ENCODE results near the gene KNTC1.
"Not testable (repeated sequence)": the region's sequence is repeated elsewhere in the genome, so short reads cannot be mapped to it uniquely, and the experiment has no call there.

KNTC1 gene

GRCh38 chr12:122651520-122652224, 124.6 kb downstream of the KNTC1 start:
- Histone ChIP-seq H3F3A (ENCODE audit: low read depth) (no peaks in the 10 kb centered on the region), H2AFZ (ENCODE audit: low read length) (no peak overlapping the region), H3K79me2 (ENCODE audit: insufficient read depth, low read length) (no peaks in the 10 kb centered on the region), H3K4me3 (ENCODE audit: low read length, poor library complexity, severe bottlenecking) (no peak overlapping the region), H3K4me2 (ENCODE audit: low read depth, low read length, poor library complexity, severe bottlenecking) (no peak overlapping the region), H3K9ac (ENCODE audit: low read depth, low read length, poor library complexity, severe bottlenecking) (no peak overlapping the region), H3K4me1 (ENCODE audit: insufficient read depth, low read length, poor library complexity, severe bottlenecking) (no peaks in the 10 kb centered on the region), H3K27me3 (ENCODE audit: insufficient read depth, low read length, poor library complexity, severe bottlenecking) (no peaks in the 10 kb centered on the region), H3K9me2 (replicated peaks; ENCODE audit: low read depth, low read length) (no peaks in the 10 kb centered on the region), H3K36me3 (ENCODE audit: insufficient read depth, low read length) (no peaks in the 10 kb centered on the region), H4K20me1 (ENCODE audit: insufficient read depth, low read length, poor library complexity, severe bottlenecking) (no peaks in the 10 kb centered on the region), H3K9me3 (ENCODE audit: insufficient read depth, low read depth, low read length) (no peaks in the 10 kb centered on the region)
- TF ChIP-seq CTCF (conservative IDR thresholded peaks at IDR 0.05; ENCODE audit: low read length) = no peak
- no peak for TF ChIP-seq EZH2phosphoT487 (IDR thresholded peaks at IDR 0.05; ENCODE audit: borderline replicate concordance)

- not testable (repeated sequence) for H3K4me2 ChIP-seq (ENCODE audit: low read depth, low read length, poor library complexity, severe bottlenecking); H3K9me3 ChIP-seq (ENCODE audit: insufficient read depth, low read depth, low read length); H3K36me3 ChIP-seq (ENCODE audit: insufficient read depth, low read length); H2AFZ ChIP-seq (ENCODE audit: low read length); H4K20me1 ChIP-seq (ENCODE audit: insufficient read depth, low read length, poor library complexity, severe bottlenecking); H3F3A ChIP-seq (ENCODE audit: low read depth); H3K4me3 ChIP-seq (ENCODE audit: low read length, poor library complexity, severe bottlenecking); H3K79me2 ChIP-seq (ENCODE audit: insufficient read depth, low read length); H3K27me3 ChIP-seq (ENCODE audit: insufficient read depth, low read length, poor library complexity, severe bottlenecking); H3K9ac ChIP-seq (ENCODE audit: low read depth, low read length, poor library complexity, severe bottlenecking); H3K9me2 ChIP-seq (replicated peaks; ENCODE audit: low read depth, low read length); H3K4me1 ChIP-seq (ENCODE audit: insufficient read depth, low read length, poor library complexity, severe bottlenecking)
Observed at GRCh38 chr12:122653291-122653690, 126.2 kb downstream of the KNTC1 start.

- H3F3A ChIP-seq (ENCODE audit: low read depth) = no peaks in the 10 kb centered on the region
- no peak overlapping the region for H3K4me3 ChIP-seq (ENCODE audit: low read length, poor library complexity, severe bottlenecking)
- TF ChIP-seq CTCF (conservative IDR thresholded peaks at IDR 0.05; ENCODE audit: low read length) = no peak
- no peak for TF ChIP-seq EZH2phosphoT487 (IDR thresholded peaks at IDR 0.05; ENCODE audit: borderline replicate concordance)
- no peak overlapping the region for H3K4me2 ChIP-seq (ENCODE audit: low read depth, low read length, poor library complexity, severe bottlenecking)
- no peaks in the 10 kb centered on the region for H3K27me3 ChIP-seq (ENCODE audit: insufficient read depth, low read length, poor library complexity, severe bottlenecking)
- no peaks in the 10 kb centered on the region for H3K79me2 ChIP-seq (ENCODE audit: insufficient read depth, low read length)
- H3K9me2 ChIP-seq (replicated peaks; ENCODE audit: low read depth, low read length) = no peaks in the 10 kb centered on the region
- H3K36me3 ChIP-seq (ENCODE audit: insufficient read depth, low read length) = no peaks in the 10 kb centered on the region
- H3K9ac ChIP-seq (ENCODE audit: low read depth, low read length, poor library complexity, severe bottlenecking) = no peak overlapping the region
- H4K20me1 ChIP-seq (ENCODE audit: insufficient read depth, low read length, poor library complexity, severe bottlenecking) = no peaks in the 10 kb centered on the region
- no peak overlapping the region for H2AFZ ChIP-seq (ENCODE audit: low read length)
- H3K9me3 ChIP-seq (ENCODE audit: insufficient read depth, low read depth, low read length) = no peaks in the 10 kb centered on the region
- H3K4me1 ChIP-seq (ENCODE audit: insufficient read depth, low read length, poor library complexity, severe bottlenecking) = no peaks in the 10 kb centered on the region
Observed at GRCh38 chr12:122656298-122656697, 129.2 kb downstream of the KNTC1 start.

GRCh38 chr12:122659579-122659978, 132.5 kb downstream of the KNTC1 start:
- Histone ChIP-seq H4K20me1 (ENCODE audit: insufficient read depth, low read length, poor library complexity, severe bottlenecking) (no peaks in the 10 kb centered on the region), H3K4me1 (ENCODE audit: insufficient read depth, low read length, poor library complexity, severe bottlenecking) (no peaks in the 10 kb centered on the region), H3K4me2 (ENCODE audit: low read depth, low read length, poor library complexity, severe bottlenecking) (no peak overlapping the region), H3F3A (ENCODE audit: low read depth) (no peaks in the 10 kb centered on the region), H3K79me2 (ENCODE audit: insufficient read depth, low read length) (no peaks in the 10 kb centered on the region), H3K27me3 (ENCODE audit: insufficient read depth, low read length, poor library complexity, severe bottlenecking) (no peaks in the 10 kb centered on the region), H3K9me2 (replicated peaks; ENCODE audit: low read depth, low read length) (no peaks in the 10 kb centered on the region), H3K9me3 (ENCODE audit: insufficient read depth, low read depth, low read length) (no peaks in the 10 kb centered on the region), H3K4me3 (ENCODE audit: low read length, poor library complexity, severe bottlenecking) (no peak overlapping the region), H3K36me3 (ENCODE audit: insufficient read depth, low read length) (no peaks in the 10 kb centered on the region), H2AFZ (ENCODE audit: low read length) (no peak overlapping the region), H3K9ac (ENCODE audit: low read depth, low read length, poor library complexity, severe bottlenecking) (no peak overlapping the region)
- TF ChIP-seq EZH2phosphoT487 (IDR thresholded peaks at IDR 0.05; ENCODE audit: borderline replicate concordance) (no peak), CTCF (conservative IDR thresholded peaks at IDR 0.05; ENCODE audit: low read length) (no peak)
